ELF-1 (cell line): ENCODE measurements around the gene DYNLT2.

Experiments
- DNase-seq: peaks from one replicate; pipeline ENCODE4 v3.0.0-alpha.2; 2016; ENCODE audit warnings: low read depth, low spot score

DYNLT2 gene

GRCh38 chr6:169738204-169738975 lies 13.0 kb downstream of the DYNLT2 start:
- DNase-seq, result peak; percentile 8

GRCh38 chr6:169729961-169730360 lies 21.4 kb downstream of the DYNLT2 start:
- DNase-seq, result no peak

GRCh38 chr6:169726963-169727362 lies 24.4 kb downstream of the DYNLT2 start:
- DNase-seq, result no peak

- DNase-seq, result no peak
Observed at GRCh38 chr6:169726049-169726400, 25.3 kb downstream of the DYNLT2 start.

GRCh38 chr6:169725125-169726048 lies 26.0 kb downstream of the DYNLT2 start:
- DNase-seq, result peak; percentile 89

- DNase-seq, result peak; percentile 72
Observed at GRCh38 chr6:169724494-169725124, 26.8 kb downstream of the DYNLT2 start, which contains the start of gene PHF10. Gene PHF10, minus strand, starts transcription at chr6:169724500. Its CDS starts 569 bp downstream, at chr6:169723931.

GRCh38 chr6:169723991-169724493 lies 27.3 kb downstream of the DYNLT2 start:
- DNase-seq, result peak; percentile 21

- DNase-seq, result peak; percentile 58
Observed at GRCh38 chr6:169723200-169723909, 28.0 kb downstream of the DYNLT2 start.

- DNase-seq, result peak; percentile 74
Observed at GRCh38 chr6:169722362-169723199, 28.8 kb downstream of the DYNLT2 start.

GRCh38 chr6:169720207-169720855 lies 31.0 kb downstream of the DYNLT2 start:
- DNase-seq, result no peak

- no peak for DNase-seq
Observed at GRCh38 chr6:169719117-169719516, 32.3 kb downstream of the DYNLT2 start.

GRCh38 chr6:169714595-169714994 lies 36.8 kb downstream of the DYNLT2 start:
- no peak for DNase-seq

- DNase-seq, result no peak
Observed at GRCh38 chr6:169714178-169714577, 37.2 kb downstream of the DYNLT2 start.

GRCh38 chr6:169710009-169710408 lies 41.4 kb downstream of the DYNLT2 start:
- no peak for DNase-seq

- no peak for DNase-seq
Observed at GRCh38 chr6:169709293-169709692, 42.1 kb downstream of the DYNLT2 start.

GRCh38 chr6:169707772-169708171 lies 43.6 kb downstream of the DYNLT2 start:
- DNase-seq, result no peak

GRCh38 chr6:169702840-169703246 lies 48.5 kb downstream of the DYNLT2 start:
- DNase-seq, result no peak

- DNase-seq, result peak; percentile 96
Observed at GRCh38 chr6:169701954-169702839, 49.2 kb downstream of the DYNLT2 start, which contains the start of the genes C6orf120 and WDR27. Gene C6orf120, plus strand, starts transcription at chr6:169702126. Its CDS starts 334 bp downstream, at chr6:169702460. Gene WDR27, minus strand, starts transcription at chr6:169702029. Its CDS starts 13,024 bp downstream, at chr6:169689005.
